GM12878 (cell line): ENCODE results near the gene INSC. TPM values are rescaled to one million over a fixed set of nuclear protein-coding genes. Genes with fewer than 3 reads are reported as not detected.

Experiments
- ATAC-seq: fragments of 200-7000 bp; cut with Tn5 transposase; 3 replicates; pipeline ENCODE4 v1.9.1; 2020; ENCODE audit warnings: mild to moderate bottlenecking, moderate library complexity
- BruUV-seq: library from RNA; stranded (reverse); fragments of 400-500 nt; replicated peaks from 2 replicates; lab custom pipeline; 2021; lab: Mats Ljungman, UMichigan
- CTCF ChIA-PET: fragments of 300-600 bp; sonication (Branson Sonifier 250); formaldehyde crosslinking; extraction: SDS; loops from one replicate; lab custom pipeline; 2021; ENCODE audit warnings: inconsistent platforms; lab: Yijun Ruan, JAX
- POLR2A ChIA-PET: fragments of 350-600 bp; formaldehyde crosslinking; extraction: SDS; loops from one replicate; lab custom pipeline; 2021; ENCODE audit warnings: inconsistent platforms; lab: Charles Lee
- RAD21 ChIA-PET: fragments of 300-600 bp; sonication (Branson Sonifier 250); formaldehyde crosslinking; loops from one replicate; lab custom pipeline; 2023; ENCODE audit warnings: antibody characterized with exemption; ENCODE audit not compliant: unreplicated experiment; lab: Charles Lee
- SMC1A ChIA-PET: fragments of 300-600 bp; sonication (Branson Sonifier 250); formaldehyde crosslinking; loops from one replicate; lab custom pipeline; 2023; ENCODE audit not compliant: unreplicated experiment, uncharacterized antibody; lab: Charles Lee
- DNase-seq: peaks from one replicate; pipeline ENCODE4 v3.0.0-alpha.2; 2011; ENCODE audit warnings: low read depth, low spot score
- FAIRE-seq: peaks from 3 replicates; lab custom pipeline; 2011; peaks lifted over from hg19 to GRCh38; lab: Jason Lieb, UNC
- H2AFZ ChIP-seq: 2 replicates; pipeline ENCODE4 v1.6.0; 2011; ENCODE audit warnings: low read depth, low read length, control low read depth; ENCODE audit not compliant: control insufficient read depth
- H3K27ac ChIP-seq: 2 replicates; pipeline ENCODE4 v1.5.1; 2011; ENCODE audit warnings: control low read depth; ENCODE audit not compliant: control insufficient read depth, insufficient read depth
- H3K27me3 ChIP-seq, 2 experiments: replicated peaks in 1 of 2; 2 replicates each; pipeline versions ENCODE4 v1.6.0 to v1.6.1; 2011; ENCODE audit warnings: low read length in 1 of 2; ENCODE audit not compliant: control insufficient read depth in 2 of 2, insufficient read depth in 2 of 2
- H3K36me3 ChIP-seq, 2 experiments: 2 replicates each; pipeline ENCODE4 v1.5.1; 2011; ENCODE audit warnings: low read length in 1 of 2; ENCODE audit not compliant: control insufficient read depth in 2 of 2, insufficient read depth in 2 of 2
- H3K4me1 ChIP-seq: 2 replicates; pipeline ENCODE4 v1.6.1; 2011; ENCODE audit warnings: mild to moderate bottlenecking, low read length, moderate library complexity, mixed read lengths; ENCODE audit not compliant: control insufficient read depth, insufficient read depth
- H3K4me2 ChIP-seq: 2 replicates; pipeline ENCODE4 v1.6.0; 2011; ENCODE audit warnings: control low read depth; ENCODE audit not compliant: control insufficient read depth, insufficient read depth
- H3K4me3 ChIP-seq: fragments of 200-600 bp; sonication (generic); 2 replicates; pipeline ENCODE4 v1.5.1; 2016
- H3K79me2 ChIP-seq: 2 replicates; pipeline ENCODE4 v1.6.0; 2011; ENCODE audit warnings: low read length; ENCODE audit not compliant: control insufficient read depth, insufficient read depth
- H3K9ac ChIP-seq: 2 replicates; pipeline ENCODE4 v1.8.0; 2011; ENCODE audit warnings: low read length, control low read depth, mixed read lengths; ENCODE audit not compliant: control insufficient read depth, insufficient read depth
- H3K9me3 ChIP-seq: replicated peaks from 3 replicates; pipeline ENCODE4 v1.5.1; 2011; ENCODE audit warnings: mild to moderate bottlenecking, low read length; ENCODE audit not compliant: control insufficient read depth, insufficient read depth
- H4K20me1 ChIP-seq: 2 replicates; pipeline ENCODE4 v1.6.0; 2011; ENCODE audit not compliant: control insufficient read depth, insufficient read depth
- BCL11A ChIP-seq: IDR thresholded peaks from 2 replicates; pipeline ENCODE4 v1.6.1; 2011; ENCODE audit warnings: low read depth, low read length
- CBFB ChIP-seq: IDR thresholded peaks from 2 replicates; pipeline ENCODE4 v1.6.1; 2016; ENCODE audit warnings: antibody characterized with exemption, low read depth
- FOS ChIP-seq: IDR thresholded peaks from 3 replicates; pipeline ENCODE4 v1.6.1; 2011; ENCODE audit warnings: borderline replicate concordance; ENCODE audit not compliant: insufficient read length; ENCODE audit errors: extremely low read depth
- FOXK2 ChIP-seq: fragments of 450-650 bp; IDR thresholded peaks from 2 replicates; pipeline ENCODE4 v1.6.1; 2017; ENCODE audit warnings: mild to moderate bottlenecking, moderate library complexity
- HDAC6 ChIP-seq: fragments of 200-600 bp; sonication (generic); IDR thresholded peaks from one replicate; pipeline ENCODE4 v1.8.0; 2017; ENCODE audit warnings: antibody characterized with exemption; ENCODE audit not compliant: unreplicated experiment
- KAT2A ChIP-seq: conservative IDR thresholded peaks from 2 replicates; pipeline ENCODE4 v1.6.1; 2011; ENCODE audit warnings: low read depth, low read length; ENCODE audit not compliant: control insufficient read depth
- NFIC ChIP-seq: IDR thresholded peaks from 2 replicates; pipeline ENCODE4 v1.6.1; 2012; ENCODE audit warnings: low read depth, mild to moderate bottlenecking, inconsistent platforms, low read length, moderate library complexity
- POU2F2 ChIP-seq: IDR thresholded peaks from 3 replicates; pipeline ENCODE4 v1.6.1; 2011; ENCODE audit warnings: low read depth, mild to moderate bottlenecking, low read length, borderline replicate concordance
- RELB ChIP-seq: fragments of 450-650 bp; IDR thresholded peaks from 2 replicates; pipeline ENCODE4 v1.6.1; 2017; ENCODE audit warnings: low read depth, mild to moderate bottlenecking, moderate library complexity
- SIX5 ChIP-seq: IDR thresholded peaks from 2 replicates; pipeline ENCODE4 v1.6.1; 2011; ENCODE audit warnings: mild to moderate bottlenecking, low read depth, low read length, moderate library complexity; ENCODE audit not compliant: severe bottlenecking
- SMAD5 ChIP-seq: IDR thresholded peaks from 2 replicates; pipeline ENCODE4 v1.6.1; 2016; ENCODE audit warnings: antibody characterized with exemption, low read depth
- SRF ChIP-seq, 2 experiments: IDR thresholded peaks; 2 replicates each; pipeline ENCODE4 v1.6.1; 2011; ENCODE audit warnings: low read depth in 2 of 2, low read length in 2 of 2, mild to moderate bottlenecking in 1 of 2, moderate library complexity in 1 of 2
- TCF7 ChIP-seq: IDR thresholded peaks from 2 replicates; pipeline ENCODE4 v1.6.1; 2014; ENCODE audit warnings: antibody characterized with exemption, borderline replicate concordance
- WGBS: methylation state at CpG from one replicate; pipeline ENCODE4 v1.1.6; 2016; ENCODE audit warnings: low lambda C conversion rate; ENCODE audit not compliant: insufficient replicate concordance, insufficient coverage; ENCODE audit errors: missing lambda C conversion rate; 5-methylcytosine and 5-hydroxymethylcytosine counted together
- in situ Hi-C: fragments of 300-500 bp; cut with MboI; formaldehyde crosslinking; loops from 9 replicates; pipeline ENCODE4 v1.14.3; 2018; ENCODE audit warnings: mixed read lengths
- intact Hi-C: fragments of 100-400 bp; cut with micrococcal nuclease; formaldehyde crosslinking; loops from one replicate; pipeline ENCODE4 v1.14.2; 2022; ENCODE audit not compliant: unreplicated experiment
- polyA plus RNA-seq, 11 experiments: library from polyadenylated mRNA; depleted of rRNA in 4 of 11; unstranded in 6 of 11; stranded (reverse) in 5 of 11; fragments of >200 nt; fragmentation: Nextera tagmentation in 4 of 11; fragmentation: Illumina TruSeq in 1 of 11; extraction: Ambion mirVana in 4 of 11; extraction: Trizol in 1 of 11; gene quantifications; 1 replicate in 1 of 11; 2 replicates in 10 of 11; pipeline versions ENCODE4 v1.2.1 to v1.2.3, GENCODE V29; 2011 to 2016; ENCODE audit warnings: inconsistent platforms in 2 of 11, missing spikeins in 2 of 11, low read depth in 1 of 11
- total RNA-seq, 4 experiments: library from RNA; depleted of rRNA in 3 of 4; stranded (reverse); fragments of >200 nt in 3 of 4; fragmentation: Illumina TruSeq in 1 of 4; extraction: Trizol in 1 of 4; gene quantifications; 2 replicates each; pipeline versions ENCODE4 v1.2.1 to v1.2.3, GENCODE V29; 2013 to 2021
- TF ChIP-seq, protein P1 (sequence below): IDR thresholded peaks from 2 replicates; pipeline ENCODE4 v1.6.1; 2011; ENCODE audit warnings: low read depth, mild to moderate bottlenecking, low read length, moderate library complexity, borderline replicate concordance; ENCODE audit errors: extremely low read depth
- TF ChIP-seq, protein P2 (sequence below): IDR thresholded peaks from 2 replicates; pipeline ENCODE4 v1.6.1; 2011; ENCODE audit warnings: low read depth, low read length, improper control_type of control experiment, borderline replicate concordance
- TF ChIP-seq, protein P3 (sequence below): IDR thresholded peaks from 2 replicates; pipeline ENCODE4 v1.6.1; 2012; ENCODE audit warnings: low read depth, low read length, improper control_type of control experiment
- TF ChIP-seq, protein P4 (sequence below): fragments of 450-650 bp; IDR thresholded peaks from 2 replicates; pipeline ENCODE4 v1.6.1; 2016; ENCODE audit warnings: mild to moderate bottlenecking

The INSC gene
- total and polyA plus RNA-seq, 10 of the 15 experiments (the other 5 are each of a cell fraction or from before 2014, with no cell fraction given) = 0.13 to 0.33 TPM; not detected in 8

- Histone ChIP-seq H3K79me2 (no peaks in the 10 kb centered on the region), H3K4me3 (no peak overlapping the region), H2AFZ (no peak overlapping the region), H3K27me3 (no peaks in the 10 kb centered on the region; a peak in 1 of 4 replicates), H4K20me1 (no peaks in the 10 kb centered on the region), H3K9me3 (no peaks in the 10 kb centered on the region), H3K9ac (no peak overlapping the region), H3K4me1 (no peaks in the 10 kb centered on the region), H3K4me2 (no peak overlapping the region), H3K36me3 (no peaks in the 10 kb centered on the region), H3K27ac (no peak overlapping the region)
- ChIA-PET POLR2A (no interaction called here), RAD21 (no interaction called here), CTCF (no interaction called here), SMC1A (interaction anchor here (0.8 to 1.6 kb wide), 3 partner anchors 9 to 85 kb away, joined by 3 to 4 read pairs (median 4); no protein-coding TSS in a partner anchor)
- BruUV-seq = no TSS peak
- ATAC-seq (no peak), FAIRE-seq (no peak), DNase-seq (no peak)
- intact Hi-C loops = no loop called here
- TF ChIP-seq NFIC (no peak), FOXK2 (no peak), SMAD5 (no peak), SRF (IDR thresholded peaks at IDR 0.05; ENCODE audit: low read depth in 2 of 2, low read length in 2 of 2) (no peak), SIX5 (no peak), POU2F2 (no peak), TCF7 (no peak), CBFB (no peak), HDAC6 (no peak), RELB (no peak), FOS (no peak), BCL11A (no peak), KAT2A (no peak)
- TF ChIP-seq, protein P1, sequence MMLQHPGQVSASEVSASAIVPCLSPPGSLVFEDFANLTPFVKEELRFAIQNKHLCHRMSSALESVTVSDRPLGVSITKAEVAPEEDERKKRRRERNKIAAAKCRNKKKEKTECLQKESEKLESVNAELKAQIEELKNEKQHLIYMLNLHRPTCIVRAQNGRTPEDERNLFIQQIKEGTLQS = no peak
- TF ChIP-seq, protein P2, sequence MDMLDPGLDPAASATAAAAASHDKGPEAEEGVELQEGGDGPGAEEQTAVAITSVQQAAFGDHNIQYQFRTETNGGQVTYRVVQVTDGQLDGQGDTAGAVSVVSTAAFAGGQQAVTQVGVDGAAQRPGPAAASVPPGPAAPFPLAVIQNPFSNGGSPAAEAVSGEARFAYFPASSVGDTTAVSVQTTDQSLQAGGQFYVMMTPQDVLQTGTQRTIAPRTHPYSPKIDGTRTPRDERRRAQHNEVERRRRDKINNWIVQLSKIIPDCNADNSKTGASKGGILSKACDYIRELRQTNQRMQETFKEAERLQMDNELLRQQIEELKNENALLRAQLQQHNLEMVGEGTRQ = no peak
- TF ChIP-seq, protein P3, sequence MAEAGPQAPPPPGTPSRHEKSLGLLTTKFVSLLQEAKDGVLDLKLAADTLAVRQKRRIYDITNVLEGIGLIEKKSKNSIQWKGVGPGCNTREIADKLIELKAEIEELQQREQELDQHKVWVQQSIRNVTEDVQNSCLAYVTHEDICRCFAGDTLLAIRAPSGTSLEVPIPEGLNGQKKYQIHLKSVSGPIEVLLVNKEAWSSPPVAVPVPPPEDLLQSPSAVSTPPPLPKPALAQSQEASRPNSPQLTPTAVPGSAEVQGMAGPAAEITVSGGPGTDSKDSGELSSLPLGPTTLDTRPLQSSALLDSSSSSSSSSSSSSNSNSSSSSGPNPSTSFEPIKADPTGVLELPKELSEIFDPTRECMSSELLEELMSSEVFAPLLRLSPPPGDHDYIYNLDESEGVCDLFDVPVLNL = no peak
- TF ChIP-seq, protein P4, sequence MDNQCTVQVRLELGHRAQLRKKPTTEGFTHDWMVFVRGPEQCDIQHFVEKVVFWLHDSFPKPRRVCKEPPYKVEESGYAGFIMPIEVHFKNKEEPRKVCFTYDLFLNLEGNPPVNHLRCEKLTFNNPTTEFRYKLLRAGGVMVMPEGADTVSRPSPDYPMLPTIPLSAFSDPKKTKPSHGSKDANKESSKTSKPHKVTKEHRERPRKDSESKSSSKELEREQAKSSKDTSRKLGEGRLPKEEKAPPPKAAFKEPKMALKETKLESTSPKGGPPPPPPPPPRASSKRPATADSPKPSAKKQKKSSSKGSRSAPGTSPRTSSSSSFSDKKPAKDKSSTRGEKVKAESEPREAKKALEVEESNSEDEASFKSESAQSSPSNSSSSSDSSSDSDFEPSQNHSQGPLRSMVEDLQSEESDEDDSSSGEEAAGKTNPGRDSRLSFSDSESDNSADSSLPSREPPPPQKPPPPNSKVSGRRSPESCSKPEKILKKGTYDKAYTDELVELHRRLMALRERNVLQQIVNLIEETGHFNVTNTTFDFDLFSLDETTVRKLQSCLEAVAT = no peak
- 0% methylated on average over 1 of the region's 1 CpG for WGBS
- in situ Hi-C loops = no loop called here
These were observed 74.5 kb downstream of the INSC start for GRCh38 chr11:15189189-15189588.
